H1 (cell line): ENCODE measurements around the gene TOM1. TPM values are rescaled to one million over a fixed set of nuclear protein-coding genes. Genes with fewer than 3 reads are reported as not detected.

Experiments used
- KDM1A ChIP-seq: fragments of 200-600, 300-600 bp; sonication (generic); IDR thresholded peaks from 2 replicates; pipeline ENCODE4 v1.7.1; 2016; ENCODE audit warnings: mild to moderate bottlenecking, low read length, borderline replicate concordance
- NANOG ChIP-seq: IDR thresholded peaks from 2 replicates; pipeline ENCODE4 v1.6.1; 2011; ENCODE audit warnings: low read length, low read depth, mild to moderate bottlenecking, inconsistent platforms; ENCODE audit not compliant: insufficient read depth, poor library complexity, severe bottlenecking
- polyA plus RNA-seq, 7 experiments: library from polyadenylated mRNA; depleted of rRNA in 3 of 7; stranded (reverse) in 5 of 7; unstranded in 2 of 7; fragments of >200 nt in 5 of 7; fragments of 200-250 nt in 2 of 7; gene quantifications; 1 replicate in 5 of 7; 2 replicates in 1 of 7; 4 replicates in 1 of 7; pipeline versions ENCODE4 v1.2.1 to v1.2.3, GENCODE V29; 2011 to 2013; ENCODE audit warnings: missing spikeins in 2 of 7, mixed read lengths in 2 of 7
- total RNA-seq: library from RNA; stranded (reverse); fragmentation: NEBNext Ultra II Directional; extraction: Animal tissue kit (Norgen Biotek cat#: 25700); gene quantifications from 2 replicates; pipeline ENCODE4 v1.2.1, GENCODE V29; 2021

The TOM1 gene
- total and polyA plus RNA-seq, 2 of the 8 experiments (the other 6 are each of a cell fraction or from before 2014, with no cell fraction given) = 25.1 to 39.2 TPM

- TF ChIP-seq NANOG = no peak
- no peak for TF ChIP-seq KDM1A
Measured at GRCh38 chr22:35323305-35323704, 23.6 kb downstream of the TOM1 start (continued).
